ENCODE results near the gene EIF3B.
"Not testable (repeated sequence)": the region's sequence is repeated elsewhere in the genome, so short reads cannot be mapped to it uniquely, and the experiment has no call there.

The EIF3B gene

GRCh38 chr7:2315787-2316186 lies 38.8 kb upstream of the EIF3B start:
- FAIRE-seq (no peak), DNase-seq (ENCODE audit: insufficient read length, low spot score) (no peak)
- TF ChIP-seq POLR2AphosphoS5 (IDR thresholded peaks at IDR 0.05; ENCODE audit: low read depth, low read length): no peak
- no peak for TF ChIP-seq PAX5 (IDR thresholded peaks at IDR 0.05; ENCODE audit: insufficient read depth, low read length, severe bottlenecking)
- TF ChIP-seq POU2F2 (IDR thresholded peaks at IDR 0.05; ENCODE audit: low read depth, low read length): no peak
- TF ChIP-seq TAF1 (IDR thresholded peaks at IDR 0.05; ENCODE audit: low read depth, low read length): no peak
- TF ChIP-seq POLR2A (IDR thresholded peaks at IDR 0.05; ENCODE audit: low read depth, low read length): no peak
- no peak for TF ChIP-seq SPI1 (IDR thresholded peaks at IDR 0.05; ENCODE audit: low read depth, low read length)

DNA sequence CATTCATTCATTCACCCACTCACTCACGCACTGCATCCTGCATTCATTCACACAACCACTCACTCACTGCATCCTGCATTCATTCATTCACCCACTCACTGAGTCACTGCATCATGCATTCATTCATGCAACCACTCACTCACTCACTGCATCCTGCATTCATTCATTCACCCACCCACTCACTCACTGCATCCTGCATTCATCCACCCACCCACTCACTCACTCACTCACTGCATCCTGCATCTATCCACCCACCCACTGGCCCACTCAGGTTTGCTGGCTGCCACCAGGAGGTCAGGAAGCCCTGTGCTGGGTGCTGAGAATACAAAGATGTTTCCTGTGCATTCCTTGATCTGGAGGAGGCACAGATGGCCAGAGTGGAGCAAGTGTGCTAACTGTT lies 38.0 kb upstream of the EIF3B start:
- DNase-seq (ENCODE audit: insufficient read length, low spot score) (no peak), FAIRE-seq (no peak)
- TF ChIP-seq TAF1 (IDR thresholded peaks at IDR 0.05; ENCODE audit: low read depth, low read length) (no peak), PAX5 (IDR thresholded peaks at IDR 0.05; ENCODE audit: insufficient read depth, low read length, severe bottlenecking) (no peak), POU2F2 (IDR thresholded peaks at IDR 0.05; ENCODE audit: low read depth, low read length) (no peak), SPI1 (IDR thresholded peaks at IDR 0.05; ENCODE audit: low read depth, low read length) (no peak), POLR2AphosphoS5 (IDR thresholded peaks at IDR 0.05; ENCODE audit: low read depth, low read length) (no peak), POLR2A (IDR thresholded peaks at IDR 0.05; ENCODE audit: low read depth, low read length) (no peak)

DNA sequence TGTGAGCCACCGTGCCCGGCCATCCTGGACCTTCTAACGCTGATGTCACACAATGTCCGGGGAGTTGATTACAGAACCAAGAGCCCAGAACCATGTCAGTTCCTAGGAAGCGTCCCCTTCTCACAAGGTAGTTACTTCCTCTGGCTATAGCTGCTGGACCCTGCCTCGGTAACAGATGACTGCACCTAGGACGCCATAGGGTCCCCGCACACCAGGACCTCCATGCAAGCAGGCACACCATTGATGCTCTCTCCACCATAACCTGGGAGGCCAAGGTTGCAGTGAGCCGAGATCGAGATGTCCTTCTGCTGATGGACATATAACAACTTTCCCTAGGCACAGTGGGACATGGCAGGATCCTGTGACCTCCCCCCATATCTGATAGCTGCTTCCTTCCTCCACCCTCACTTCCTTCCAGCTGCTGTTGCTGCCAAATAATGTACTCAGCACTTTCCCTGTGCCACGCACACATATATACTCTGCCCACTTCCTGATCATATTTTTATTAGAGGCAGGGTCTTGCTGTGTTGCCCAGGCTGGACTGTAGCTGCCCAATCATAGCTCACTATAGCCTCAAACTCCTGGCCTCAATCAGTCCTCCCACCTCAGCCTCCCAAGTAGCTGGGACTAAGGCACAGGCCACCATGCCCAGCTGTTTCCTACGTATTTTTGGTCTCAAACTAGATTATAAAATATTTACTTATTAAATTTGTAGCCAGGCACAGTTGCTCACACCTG lies 36.9 kb upstream of the EIF3B start:
- FAIRE-seq: no peak

DNA sequence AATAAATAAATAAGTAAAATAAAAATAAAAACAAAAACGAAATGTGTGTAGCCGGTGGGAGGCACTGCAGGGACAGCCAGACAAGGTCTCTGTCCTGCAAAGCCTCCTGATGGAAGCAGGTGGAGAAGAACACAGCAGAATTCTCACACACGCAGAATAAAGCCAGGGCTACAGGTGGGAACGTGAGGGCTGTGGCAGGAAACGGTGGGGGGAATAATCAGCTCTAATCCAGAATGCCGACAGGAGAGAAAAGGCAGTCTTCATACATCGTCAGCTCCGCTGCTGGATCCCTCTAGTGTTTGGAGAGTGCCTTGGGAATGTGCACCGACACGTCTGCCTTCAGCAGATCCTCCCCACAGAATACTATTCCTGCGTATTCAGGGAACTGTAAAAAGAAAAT lies 33.6 kb upstream of the EIF3B start:
- DNase-seq (ENCODE audit: insufficient read length, low spot score) (no peak), FAIRE-seq (no peak)
- no peak for TF ChIP-seq POLR2A (IDR thresholded peaks at IDR 0.05; ENCODE audit: low read depth, low read length)
- TF ChIP-seq PAX5 (IDR thresholded peaks at IDR 0.05; ENCODE audit: insufficient read depth, low read length, severe bottlenecking): no peak
- TF ChIP-seq POU2F2 (IDR thresholded peaks at IDR 0.05; ENCODE audit: low read depth, low read length): no peak
- no peak for TF ChIP-seq SPI1 (IDR thresholded peaks at IDR 0.05; ENCODE audit: low read depth, low read length)
- TF ChIP-seq POLR2AphosphoS5 (IDR thresholded peaks at IDR 0.05; ENCODE audit: low read depth, low read length): no peak
- no peak for TF ChIP-seq TAF1 (IDR thresholded peaks at IDR 0.05; ENCODE audit: low read depth, low read length)

More for the DNA sequence above, 36.9 kb upstream of the EIF3B start:
- DNase-seq (ENCODE audit: insufficient read length, low spot score): no peak
- TF ChIP-seq TAF1 (IDR thresholded peaks at IDR 0.05; ENCODE audit: low read depth, low read length): no peak
- no peak for TF ChIP-seq SPI1 (IDR thresholded peaks at IDR 0.05; ENCODE audit: low read depth, low read length)
- no peak for TF ChIP-seq POU2F2 (IDR thresholded peaks at IDR 0.05; ENCODE audit: low read depth, low read length)
- no peak for TF ChIP-seq POLR2AphosphoS5 (IDR thresholded peaks at IDR 0.05; ENCODE audit: low read depth, low read length)
- no peak for TF ChIP-seq PAX5 (IDR thresholded peaks at IDR 0.05; ENCODE audit: insufficient read depth, low read length, severe bottlenecking)
- TF ChIP-seq POLR2A (IDR thresholded peaks at IDR 0.05; ENCODE audit: low read depth, low read length): no peak

DNA sequence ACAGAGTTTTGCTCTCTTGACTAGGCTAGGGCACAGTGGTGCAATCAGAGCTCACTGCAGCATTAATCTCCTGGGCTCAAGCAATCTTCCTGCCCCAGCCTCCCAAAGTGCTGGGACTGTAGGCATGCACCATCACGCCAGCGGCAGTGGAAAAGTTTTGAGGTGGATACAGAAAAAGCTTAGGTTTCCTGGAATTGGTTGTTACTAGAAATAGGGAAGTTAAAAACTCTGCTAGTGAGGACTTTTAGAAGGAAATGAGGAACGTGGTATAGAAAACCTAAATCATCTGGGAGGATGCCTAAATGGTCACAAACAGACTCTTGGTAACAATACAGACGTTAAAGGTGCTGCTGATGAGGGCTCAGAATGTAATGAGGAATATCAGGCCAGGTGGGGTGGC lies 29.5 kb upstream of the EIF3B start:
- DNase-seq (ENCODE audit: insufficient read length, low spot score) (no peak), FAIRE-seq (no peak)
- TF ChIP-seq POLR2AphosphoS5 (IDR thresholded peaks at IDR 0.05; ENCODE audit: low read depth, low read length) (no peak), TAF1 (IDR thresholded peaks at IDR 0.05; ENCODE audit: low read depth, low read length) (no peak), POLR2A (IDR thresholded peaks at IDR 0.05; ENCODE audit: low read depth, low read length) (no peak), SPI1 (IDR thresholded peaks at IDR 0.05; ENCODE audit: low read depth, low read length) (no peak), POU2F2 (IDR thresholded peaks at IDR 0.05; ENCODE audit: low read depth, low read length) (no peak), PAX5 (IDR thresholded peaks at IDR 0.05; ENCODE audit: insufficient read depth, low read length, severe bottlenecking) (no peak)

GRCh38 chr7:2326951-2327350 lies 27.7 kb upstream of the EIF3B start:
- no peak for TF ChIP-seq POLR2A (IDR thresholded peaks at IDR 0.05; ENCODE audit: low read depth, low read length)
- TF ChIP-seq POU2F2 (IDR thresholded peaks at IDR 0.05; ENCODE audit: low read depth, low read length): no peak
- FAIRE-seq (no peak), DNase-seq (ENCODE audit: insufficient read length, low spot score) (no peak)

GRCh38 chr7:2330493-2330892 lies 24.1 kb upstream of the EIF3B start:
- no peak for TF ChIP-seq SPI1 (IDR thresholded peaks at IDR 0.05; ENCODE audit: low read depth, low read length)
- FAIRE-seq: no peak

GRCh38 chr7:2331707-2332106 lies 22.9 kb upstream of the EIF3B start:
- no peak for TF ChIP-seq POLR2AphosphoS5 (IDR thresholded peaks at IDR 0.05; ENCODE audit: low read depth, low read length)
- TF ChIP-seq SPI1 (IDR thresholded peaks at IDR 0.05; ENCODE audit: low read depth, low read length): no peak
- no peak for TF ChIP-seq POLR2A (IDR thresholded peaks at IDR 0.05; ENCODE audit: low read depth, low read length)
- TF ChIP-seq POU2F2 (IDR thresholded peaks at IDR 0.05; ENCODE audit: low read depth, low read length): no peak
- TF ChIP-seq TAF1 (IDR thresholded peaks at IDR 0.05; ENCODE audit: low read depth, low read length): no peak
- no peak for TF ChIP-seq PAX5 (IDR thresholded peaks at IDR 0.05; ENCODE audit: insufficient read depth, low read length, severe bottlenecking)
- no peak for DNase-seq (ENCODE audit: insufficient read length, low spot score)

More at GRCh38 chr7:2330493-2330892, 24.1 kb upstream of the EIF3B start:
- DNase-seq (ENCODE audit: insufficient read length, low spot score): no peak

DNA sequence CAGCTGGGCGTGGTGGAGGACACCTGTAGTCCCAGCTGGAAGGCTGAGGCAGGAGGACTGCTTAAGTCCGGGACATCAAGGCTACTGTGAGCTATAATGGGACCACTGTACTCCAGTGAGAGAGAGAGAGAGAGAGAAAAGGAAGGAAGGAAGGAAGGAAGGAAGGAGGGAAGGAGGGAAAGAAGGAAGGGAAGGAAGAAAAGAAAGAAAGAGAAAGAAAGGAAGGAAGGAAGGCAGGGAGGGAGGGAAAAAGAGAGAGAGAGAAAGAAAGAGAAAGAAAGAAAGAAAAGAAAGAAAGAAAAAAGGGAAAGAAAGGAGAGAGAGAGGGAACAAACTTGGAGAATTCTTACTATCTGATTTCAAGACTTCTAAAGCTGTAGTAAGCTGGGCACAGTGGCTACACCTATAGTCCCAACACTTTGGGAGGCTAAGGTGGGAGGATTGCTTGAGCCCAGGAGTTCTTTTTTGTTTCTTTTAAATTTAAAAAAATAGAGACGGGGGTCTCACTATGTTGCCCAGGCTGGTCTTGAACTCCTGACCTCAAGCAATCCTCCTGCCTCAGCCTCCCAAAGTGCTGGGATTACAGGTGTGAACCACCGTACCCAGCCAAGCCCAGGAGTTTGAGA lies 21.9 kb upstream of the EIF3B start:
- FAIRE-seq; DNase-seq (ENCODE audit: insufficient read length, low spot score): not testable (repeated sequence)

More at GRCh38 chr7:2331707-2332106, 22.9 kb upstream of the EIF3B start:
- FAIRE-seq: no peak

DNA sequence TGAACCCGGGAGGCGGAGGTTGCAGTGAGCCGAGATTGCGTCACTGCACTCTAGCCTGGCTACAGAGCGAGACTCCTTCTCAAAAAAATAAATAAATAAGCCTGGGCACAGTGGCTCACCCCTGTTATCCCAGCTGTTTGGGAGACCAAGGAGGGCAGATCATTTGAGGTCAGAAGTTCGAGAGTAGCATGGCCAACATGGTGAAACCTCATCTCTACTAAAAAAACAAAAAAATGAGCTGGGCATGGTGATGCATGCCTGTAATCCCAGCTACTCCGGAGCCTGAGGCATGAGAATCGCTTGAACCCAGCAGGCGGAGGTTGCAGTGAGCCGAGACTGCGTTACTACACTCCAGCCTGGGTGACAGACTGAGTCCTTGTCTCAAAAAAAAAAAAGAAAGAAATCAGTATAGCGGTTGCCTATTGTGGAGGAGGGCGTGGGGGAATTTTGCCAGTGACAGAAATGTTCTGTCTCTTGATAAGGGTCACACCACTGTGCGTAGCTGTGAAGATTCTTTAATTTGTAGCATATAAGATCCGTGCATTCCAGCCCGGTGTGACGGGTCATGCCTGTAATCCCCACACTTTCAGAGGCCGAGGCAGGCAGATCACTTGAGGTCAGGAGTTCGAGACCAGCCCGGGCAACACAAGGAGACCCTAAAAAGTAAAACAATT lies 17.9 kb upstream of the EIF3B start:
- no peak for TF ChIP-seq TAF1 (IDR thresholded peaks at IDR 0.05; ENCODE audit: low read depth, low read length)
- TF ChIP-seq POLR2AphosphoS5 (IDR thresholded peaks at IDR 0.05; ENCODE audit: low read depth, low read length): no peak
- TF ChIP-seq POLR2A (IDR thresholded peaks at IDR 0.05; ENCODE audit: low read depth, low read length): no peak
- no peak for TF ChIP-seq SPI1 (IDR thresholded peaks at IDR 0.05; ENCODE audit: low read depth, low read length)
- TF ChIP-seq POU2F2 (IDR thresholded peaks at IDR 0.05; ENCODE audit: low read depth, low read length): no peak
- no peak for TF ChIP-seq PAX5 (IDR thresholded peaks at IDR 0.05; ENCODE audit: insufficient read depth, low read length, severe bottlenecking)
- no peak for FAIRE-seq
- DNase-seq (ENCODE audit: insufficient read length, low spot score): no peak

DNA sequence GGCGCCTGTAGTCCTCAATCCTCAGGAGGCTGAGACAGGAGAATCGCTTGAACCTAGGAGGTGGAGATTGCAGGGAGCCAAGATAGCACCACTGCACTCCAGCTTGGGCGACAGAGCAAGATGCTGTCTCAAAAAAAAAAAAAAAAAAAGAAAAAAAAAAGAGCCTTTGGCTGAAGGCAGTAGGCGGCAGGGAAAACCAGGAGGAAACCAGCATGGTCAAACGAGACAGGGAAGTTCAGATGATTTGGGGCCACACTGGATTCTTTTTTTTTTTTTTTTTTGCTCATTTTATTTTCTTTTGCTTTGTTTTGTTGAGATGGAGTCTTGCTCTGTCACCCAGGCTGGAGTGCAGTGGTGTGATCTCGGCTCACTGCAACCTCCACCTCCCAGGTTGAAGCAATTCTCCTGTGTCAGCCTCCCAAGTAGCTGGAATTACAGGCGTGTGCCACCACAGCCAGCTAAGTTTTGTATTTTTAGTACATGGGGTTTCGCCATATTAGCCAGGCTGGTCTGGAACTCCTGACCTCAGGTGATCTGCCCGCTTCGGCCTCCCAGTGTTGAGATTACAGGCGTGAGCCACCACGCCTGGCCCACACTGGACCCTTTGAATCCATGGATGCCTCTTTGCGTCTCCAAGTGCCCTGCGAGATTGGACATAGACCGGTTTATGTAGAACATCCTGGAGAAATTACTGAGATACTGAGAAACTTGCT lies 7.1 kb upstream of the EIF3B start:
- FAIRE-seq: not testable (repeated sequence)

More for the DNA sequence above, 7.1 kb upstream of the EIF3B start:
- DNase-seq (ENCODE audit: insufficient read length, low spot score): not testable (repeated sequence)
